ENCODE data around the gene NTN4.
"Not testable (repeated sequence)": the region's sequence is repeated elsewhere in the genome, so short reads cannot be mapped to it uniquely, and the experiment has no call there.

The NTN4 gene

DNA sequence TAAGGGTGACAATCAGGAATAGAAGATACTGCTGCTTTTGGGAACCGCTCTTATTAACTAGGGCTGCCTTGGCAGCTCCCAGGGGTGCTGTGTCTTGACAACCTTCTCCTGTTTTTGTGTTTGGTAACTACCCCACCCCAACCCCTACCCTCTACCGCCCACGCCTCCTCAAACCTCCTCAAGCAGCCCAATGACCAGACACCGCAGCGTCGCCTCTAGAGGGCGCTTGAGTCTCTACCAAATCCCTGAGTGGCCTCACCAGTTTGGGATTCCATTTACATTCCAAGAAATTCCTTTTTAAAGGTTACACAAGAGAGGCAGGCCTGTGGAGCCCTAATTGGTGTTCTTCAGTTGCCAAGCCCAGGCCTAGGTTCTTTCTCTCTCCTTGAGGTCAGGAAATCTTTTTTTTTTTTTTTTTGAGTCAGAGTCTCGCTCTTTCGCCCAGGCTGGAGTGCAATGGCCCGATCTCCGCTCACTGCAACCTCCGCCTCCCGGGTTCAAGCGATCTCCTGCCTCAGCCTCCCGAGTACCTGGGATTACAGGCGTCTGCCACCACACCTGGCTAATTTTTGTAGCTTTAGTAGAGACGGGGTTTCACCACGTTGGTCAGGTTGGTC, 166.9 kb downstream of the NTN4 start:
- no peak for DNase-seq (ENCODE audit: low read depth)

GRCh38 chr12:95622879-95623278, 167.7 kb downstream of the NTN4 start:
- no peak for DNase-seq (ENCODE audit: low read depth)

GRCh38 chr12:95621725-95622124, 168.8 kb downstream of the NTN4 start:
- DNase-seq (ENCODE audit: low read depth): no peak

DNA sequence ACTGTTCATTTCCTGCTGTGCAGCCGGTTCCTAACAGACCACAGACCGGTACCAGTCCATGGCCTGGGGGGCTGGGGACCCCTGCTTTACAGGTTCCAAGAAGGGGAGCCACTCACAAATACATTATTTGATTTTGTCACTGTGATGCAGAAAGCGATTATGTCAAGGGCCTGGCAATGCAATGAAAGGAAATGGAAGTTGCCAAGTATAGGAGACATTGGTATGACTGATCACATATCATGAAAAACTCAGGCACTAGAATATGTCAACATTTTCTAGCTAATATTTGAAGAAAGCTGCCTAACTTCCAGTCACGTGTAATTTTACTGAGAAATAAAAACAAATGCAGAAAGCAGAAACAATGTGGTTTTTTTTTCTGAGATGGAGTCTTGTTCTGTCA, 170.4 kb downstream of the NTN4 start:
- no peak for DNase-seq (ENCODE audit: low read depth)

GRCh38 chr12:95616470-95616869, 174.1 kb downstream of the NTN4 start:
- DNase-seq (ENCODE audit: low read depth): not testable (repeated sequence)

- DNase-seq (ENCODE audit: low read depth): no peak
Measured at GRCh38 chr12:95615749-95616148, 174.8 kb downstream of the NTN4 start.

GRCh38 chr12:95614390-95614982, 176.1 kb downstream of the NTN4 start:
- no peak for DNase-seq (ENCODE audit: low read depth)

GRCh38 chr12:95613021-95613420, 177.5 kb downstream of the NTN4 start:
- DNase-seq (ENCODE audit: low read depth): no peak

GRCh38 chr12:95611676-95612309, 178.8 kb downstream of the NTN4 start:
- DNase-seq (ENCODE audit: low read depth): no peak

DNA sequence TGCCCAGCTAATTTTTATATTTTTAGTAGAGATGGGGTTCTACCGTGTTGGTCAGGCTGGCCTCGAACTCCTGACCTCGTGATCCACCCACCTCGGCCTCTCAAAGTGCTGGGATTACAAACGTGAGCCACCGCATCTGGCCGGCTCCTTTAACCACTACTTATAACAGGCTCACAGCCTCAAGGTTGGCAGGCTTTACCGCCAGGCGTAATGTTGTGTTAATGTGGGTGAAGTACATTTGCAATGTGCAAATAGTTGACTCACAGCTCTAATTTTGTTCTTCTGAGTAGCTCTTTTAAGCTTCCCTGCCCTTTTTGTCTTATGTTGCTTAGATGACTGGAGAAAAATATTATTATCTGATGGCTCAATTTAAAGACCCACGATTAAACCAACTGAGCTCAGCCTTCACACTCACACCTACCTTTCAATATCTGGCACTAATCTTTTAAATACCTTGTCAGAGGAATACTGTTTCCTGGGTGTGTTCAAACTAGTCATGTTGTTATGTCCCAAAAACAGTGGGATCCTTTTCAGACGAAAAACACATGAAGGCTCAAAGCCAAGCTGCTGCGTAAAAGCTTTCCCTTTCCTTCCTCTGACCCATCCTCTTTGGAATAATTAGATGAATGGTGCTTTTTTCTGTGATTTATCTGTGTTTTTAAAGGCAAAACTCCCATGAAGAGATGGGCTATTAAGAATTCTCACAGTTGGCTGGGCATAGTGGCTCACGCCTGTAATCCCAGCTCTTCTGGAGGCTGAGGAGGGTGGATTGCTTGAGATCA, 182.1 kb downstream of the NTN4 start:
- no peak for DNase-seq (ENCODE audit: low read depth)
